ENCODE measurements around the gene GGTLC3. TPM values are rescaled to one million over a fixed set of nuclear protein-coding genes. Genes with fewer than 3 reads are reported as not detected.
"Not testable (repeated sequence)": the region's sequence is repeated elsewhere in the genome, so short reads cannot be mapped to it uniquely, and the experiment has no call there.

GGTLC3 gene
- total RNA-seq, 1 experiment from 2014 or later = not detected

- H3K27ac Mint-ChIP-seq; H3K79me1 ChIP-seq (ENCODE audit: insufficient read depth, low read depth, low read length, poor library complexity, severe bottlenecking); H3K27me3 ChIP-seq (ENCODE audit: insufficient read depth, low read length); H2BK20ac ChIP-seq (ENCODE audit: low read depth, low read length, poor library complexity, severe bottlenecking); DNase-seq; H3T11ph ChIP-seq (ENCODE audit: low read length); H3K4me3 Mint-ChIP-seq; H3K36me3 Mint-ChIP-seq (ENCODE audit: insufficient read depth in 1 of 3, low read depth in 3 of 3); H2BK15ac ChIP-seq (ENCODE audit: low read depth, low read length); H2BK5ac ChIP-seq (ENCODE audit: insufficient read length, low read length); H3K9me3 ChIP-seq (ENCODE audit: control insufficient read depth, low read depth, low read length); H3K4me1 ChIP-seq (ENCODE audit: insufficient read depth, low read length); H4K91ac ChIP-seq (ENCODE audit: insufficient read length, low read depth, low read length); H3K4me1 Mint-ChIP-seq; H4K5ac ChIP-seq (ENCODE audit: insufficient read length, low read depth, low read length); H3K79me2 ChIP-seq (ENCODE audit: insufficient read depth, low read length); H3K23me2 ChIP-seq (ENCODE audit: insufficient read length, low read depth, low read length, poor library complexity, severe bottlenecking); H3K18ac ChIP-seq (ENCODE audit: insufficient read length, low read depth, low read length); H4K20me1 ChIP-seq (ENCODE audit: control insufficient read depth, insufficient read depth, insufficient read length); H2BK12ac ChIP-seq (ENCODE audit: insufficient read length, low read depth, low read length); H3K23ac ChIP-seq (ENCODE audit: insufficient read length, low read depth, low read length); H3K56ac ChIP-seq (ENCODE audit: insufficient read length, low read depth, low read length); H3K14ac ChIP-seq (ENCODE audit: insufficient read depth, low read length); H3K4me2 ChIP-seq (ENCODE audit: insufficient read depth, insufficient read length, low read length); H2AFZ ChIP-seq (ENCODE audit: low read length); H3K4ac ChIP-seq (ENCODE audit: low read depth, low read length); H3K27ac ChIP-seq (ENCODE audit: insufficient read length, low read depth, low read length); H2BK120ac ChIP-seq (ENCODE audit: low read depth, low read length, poor library complexity, severe bottlenecking); H3K27me3 Mint-ChIP-seq (ENCODE audit: low read depth); H3K9ac ChIP-seq (ENCODE audit: extremely low read depth, insufficient read length, low read length); H4K8ac ChIP-seq (replicated peaks; ENCODE audit: insufficient read length, low read depth, low read length); H2AK5ac ChIP-seq (ENCODE audit: insufficient read length, low read length); H3K9me3 Mint-ChIP-seq: not testable (repeated sequence)
- WGBS (ENCODE audit: extremely low coverage, insufficient read length, low lambda C conversion rate) = no CpG with 5 or more reads among the region's 6 CpGs
These were observed 22.0 kb upstream of the GGTLC3 start for GRCh38 chr22:18539994-18540393.

DNA sequence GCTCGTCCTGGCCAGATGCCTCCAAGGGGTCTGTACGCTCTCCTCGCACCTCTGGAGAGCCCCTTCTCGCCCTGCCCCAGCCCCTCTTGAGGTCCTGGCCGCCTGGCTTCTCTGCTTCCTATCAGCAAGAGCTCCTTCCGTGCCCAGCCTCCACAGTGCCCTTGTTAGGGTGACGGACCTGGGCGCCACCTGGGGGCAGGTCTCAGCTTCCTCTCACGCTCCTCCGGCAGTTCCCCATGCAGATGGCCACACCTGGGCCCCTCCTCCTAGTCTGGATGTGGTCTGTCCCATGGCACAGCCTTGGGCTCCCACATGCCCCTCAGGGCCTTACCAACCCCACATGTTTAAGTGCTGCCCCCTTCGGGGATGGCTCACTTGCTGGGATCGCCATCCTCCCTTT, 16.4 kb upstream of the GGTLC3 start:
- H3K36me3 Mint-ChIP-seq (ENCODE audit: insufficient read depth in 1 of 3, low read depth in 3 of 3); H4K8ac ChIP-seq (replicated peaks; ENCODE audit: insufficient read length, low read depth, low read length); H2BK12ac ChIP-seq (ENCODE audit: insufficient read length, low read depth, low read length); H2BK20ac ChIP-seq (ENCODE audit: low read depth, low read length, poor library complexity, severe bottlenecking); H3K23me2 ChIP-seq (ENCODE audit: insufficient read length, low read depth, low read length, poor library complexity, severe bottlenecking); H3K23ac ChIP-seq (ENCODE audit: insufficient read length, low read depth, low read length); H3K4me3 Mint-ChIP-seq; H3K9ac ChIP-seq (ENCODE audit: extremely low read depth, insufficient read length, low read length); H3K27ac Mint-ChIP-seq; H3K27me3 ChIP-seq (ENCODE audit: insufficient read depth, low read length); H3K18ac ChIP-seq (ENCODE audit: insufficient read length, low read depth, low read length); H3K4me1 Mint-ChIP-seq; H4K20me1 ChIP-seq (ENCODE audit: control insufficient read depth, insufficient read depth, insufficient read length); H2BK5ac ChIP-seq (ENCODE audit: insufficient read length, low read length); H3K14ac ChIP-seq (ENCODE audit: insufficient read depth, low read length); H3T11ph ChIP-seq (ENCODE audit: low read length); H2AFZ ChIP-seq (ENCODE audit: low read length); H4K91ac ChIP-seq (ENCODE audit: insufficient read length, low read depth, low read length); H4K5ac ChIP-seq (ENCODE audit: insufficient read length, low read depth, low read length); H3K79me1 ChIP-seq (ENCODE audit: insufficient read depth, low read depth, low read length, poor library complexity, severe bottlenecking); H3K27ac ChIP-seq (ENCODE audit: insufficient read length, low read depth, low read length); DNase-seq; H3K4me2 ChIP-seq (ENCODE audit: insufficient read depth, insufficient read length, low read length); H3K9me3 Mint-ChIP-seq; H3K4me1 ChIP-seq (ENCODE audit: insufficient read depth, low read length); H3K27me3 Mint-ChIP-seq (ENCODE audit: low read depth); H3K9me3 ChIP-seq (ENCODE audit: control insufficient read depth, low read depth, low read length); H2BK15ac ChIP-seq (ENCODE audit: low read depth, low read length); H3K79me2 ChIP-seq (ENCODE audit: insufficient read depth, low read length); H2AK5ac ChIP-seq (ENCODE audit: insufficient read length, low read length); H3K56ac ChIP-seq (ENCODE audit: insufficient read length, low read depth, low read length); H2BK120ac ChIP-seq (ENCODE audit: low read depth, low read length, poor library complexity, severe bottlenecking); H3K4ac ChIP-seq (ENCODE audit: low read depth, low read length): not testable (repeated sequence)
- no CpG with 5 or more reads among the region's 12 CpGs for WGBS (ENCODE audit: extremely low coverage, insufficient read length, low lambda C conversion rate)
